Measurements from ENCODE around the gene PPARA. TPM values are rescaled to one million over a fixed set of nuclear protein-coding genes. Genes with fewer than 3 reads are reported as not detected.

Gene PPARA
- total and polyA plus RNA-seq, 7 donors, result 11.0 to 55.8 (median 37.3) TPM

DNA sequence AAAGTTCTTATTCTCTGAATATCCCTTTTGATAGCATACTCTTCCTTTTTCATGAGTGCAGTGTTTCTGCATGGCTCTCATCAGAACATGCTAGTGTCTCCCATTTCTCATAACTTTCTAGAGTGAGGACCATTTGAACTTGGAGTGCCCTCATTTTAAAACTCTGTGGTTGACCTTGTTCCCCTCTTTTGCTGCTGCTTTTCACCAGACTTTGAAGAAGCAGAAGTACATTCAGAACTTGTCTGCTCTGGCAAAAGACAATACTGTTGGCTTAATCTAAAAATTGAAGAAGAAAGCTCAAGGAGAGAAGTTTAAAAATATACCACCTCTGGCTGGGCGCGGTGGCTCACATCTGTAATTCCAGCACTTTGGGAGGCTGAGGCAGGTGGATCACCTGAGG is 35.0 kb downstream of the PPARA start:
- H3K9me3 ChIP-seq, result peaks cover 6% of the 10 kb centered on the region
- no peaks in the 10 kb centered on the region for H3K4me1 ChIP-seq
- ATAC-seq, result no peak
- H3K4me3 ChIP-seq, result no peak overlapping the region
- 96 to 100% (median 97%) methylated on average over 2 of the region's 2 CpGs for WGBS, 3 donors
- peaks cover 5 to 44% of the 10 kb centered on the region in 2 donors for H3K36me3 ChIP-seq (ENCODE audit: insufficient read depth in 1 of 2, low read depth in 1 of 2)
- TF ChIP-seq CTCF (IDR thresholded peaks at IDR 0.05), result no peak
- no peaks in the 10 kb centered on the region for H3K27me3 ChIP-seq (ENCODE audit: insufficient read depth in 3 of 3, low read length in 2 of 3)
- DNase-seq, result no peak
- no peak overlapping the region for H3K27ac ChIP-seq
- intact Hi-C loops (cut with DNase I), result no loop called here

GRCh38 chr22:46187862-46188261 is 37.5 kb downstream of the PPARA start:
- DNase-seq, result no peak
- no peaks in the 10 kb centered on the region for H3K27me3 ChIP-seq (ENCODE audit: insufficient read depth in 3 of 3, low read length in 2 of 3)
- 44 to 67% (median 57%) methylated on average over 3 of the region's 3 CpGs for WGBS, 3 donors

DNA sequence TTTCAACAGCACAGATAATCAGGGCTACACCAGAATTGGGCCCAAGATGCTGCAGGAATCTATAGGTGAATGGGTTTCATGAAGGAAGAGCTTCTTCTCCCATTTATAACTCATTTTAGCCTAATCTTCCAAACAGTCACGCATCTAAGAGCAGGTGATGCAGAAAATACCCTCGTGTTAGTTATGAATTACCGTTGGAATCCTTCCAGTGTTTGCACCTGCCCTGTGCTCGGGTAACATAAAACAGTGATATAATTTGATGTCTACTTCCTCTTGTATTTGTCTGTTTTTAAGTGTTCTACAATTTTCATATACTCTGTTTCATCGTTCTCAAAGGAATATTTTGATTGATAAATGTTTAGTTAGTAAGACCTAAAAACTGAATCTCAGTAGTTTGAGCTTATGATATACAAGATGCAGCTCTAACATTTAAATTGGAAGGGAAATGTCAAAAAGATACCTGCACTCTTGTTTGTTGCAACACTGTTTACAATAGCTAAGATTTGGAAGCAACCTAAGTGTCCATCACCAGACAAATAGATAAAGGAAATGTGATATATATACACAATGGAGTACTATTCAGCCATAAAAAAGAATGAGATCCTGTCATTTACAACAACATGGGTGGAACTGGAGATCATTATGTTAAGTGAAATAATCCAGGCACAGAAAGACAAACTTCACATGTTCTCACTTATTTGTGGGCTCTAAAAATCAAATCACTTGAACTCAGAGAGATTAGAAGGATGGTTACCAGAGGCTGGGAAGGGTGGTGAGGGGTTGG is 42.1 kb downstream of the PPARA start:
- 46 to 54% (median 50%) methylated on average over 5 of the region's 5 CpGs for WGBS, 3 donors
- H3K36me3 ChIP-seq (ENCODE audit: insufficient read depth in 1 of 2, low read depth in 1 of 2), result peaks cover 0 to 17% of the 10 kb centered on the region in 2 donors
- peaks cover 14% of the 10 kb centered on the region for H3K4me1 ChIP-seq
- H3K27me3 ChIP-seq (ENCODE audit: insufficient read depth in 3 of 3, low read length in 2 of 3), result no peaks in the 10 kb centered on the region
- no peaks in the 10 kb centered on the region for H3K9me3 ChIP-seq
- DNase-seq (no peak), ATAC-seq (no peak)
- no peak overlapping the region for H3K4me3 ChIP-seq
- intact Hi-C loops (cut with DNase I), result no loop called here
- no peak for TF ChIP-seq CTCF (IDR thresholded peaks at IDR 0.05)
- H3K27ac ChIP-seq, result no peak overlapping the region

More at GRCh38 chr22:46187862-46188261, 37.5 kb downstream of the PPARA start:
- Histone ChIP-seq H3K9me3 (no peaks in the 10 kb centered on the region), H3K4me1 (peaks cover 6% of the 10 kb centered on the region), H3K36me3 (ENCODE audit: insufficient read depth in 1 of 2, low read depth in 1 of 2) (peaks cover 2 to 33% of the 10 kb centered on the region in 2 donors), H3K4me3 (no peak overlapping the region), H3K27ac (no peak overlapping the region)
- intact Hi-C loops (cut with DNase I), result no loop called here
- ATAC-seq, result peak in 1 of 4 donors; percentile 30
- TF ChIP-seq CTCF (IDR thresholded peaks at IDR 0.05), result no peak

DNA sequence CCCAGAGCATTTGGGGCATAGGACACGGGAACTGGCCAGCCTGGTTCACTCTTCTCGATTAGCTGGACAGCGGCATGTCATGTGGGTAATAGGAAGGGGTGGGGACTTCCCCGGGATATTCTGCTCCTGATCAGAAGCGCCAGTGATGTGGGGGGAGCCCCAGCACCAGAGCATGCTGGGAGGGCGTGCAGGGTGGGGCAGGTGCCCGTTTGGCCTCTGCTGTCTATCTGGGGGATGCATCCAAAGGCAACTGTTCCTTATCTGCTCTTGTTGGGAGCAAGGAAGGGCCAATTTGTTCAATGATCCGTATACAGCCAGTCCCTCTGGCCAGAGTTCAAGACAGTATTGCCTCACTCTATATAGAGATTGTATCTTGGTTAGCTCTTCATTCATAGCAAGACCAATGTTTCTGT is 43.6 kb downstream of the PPARA start:
- 36 to 55% (median 49%) methylated on average over 8 of the region's 8 CpGs for WGBS, 3 donors
- no peak for TF ChIP-seq CTCF (IDR thresholded peaks at IDR 0.05)
- DNase-seq (no peak), ATAC-seq (no peak)
- Histone ChIP-seq H3K4me1 (peaks cover 14% of the 10 kb centered on the region), H3K36me3 (ENCODE audit: insufficient read depth in 1 of 2, low read depth in 1 of 2) (peaks cover 3 to 17% of the 10 kb centered on the region in 2 donors), H3K9me3 (no peaks in the 10 kb centered on the region), H3K4me3 (no peak overlapping the region), H3K27me3 (ENCODE audit: insufficient read depth in 3 of 3, low read length in 2 of 3) (no peaks in the 10 kb centered on the region), H3K27ac (no peak overlapping the region)
- intact Hi-C loops (cut with DNase I), result no loop called here

Data from psoas muscle (tissue), 8 donors.